ENCODE data around the gene GDI1. TPM values are rescaled to one million over a fixed set of nuclear protein-coding genes. Genes with fewer than 3 reads are reported as not detected.

The GDI1 gene
- total and polyA plus RNA-seq, 7 donors, result 50.9 to 101 (median 75.2) TPM

GRCh38 chrX:154403858-154404257 is 33.1 kb upstream of the GDI1 start:
- no peaks in the 10 kb centered on the region for H3K27me3 ChIP-seq
- WGBS, 2 donors, result 92% methylated on average over 4 of the region's 4 CpGs
- no peak overlapping the region for H3K4me3 ChIP-seq
- peaks cover 0 to 16% (median 13%) of the 10 kb centered on the region in 4 donors for H3K4me1 ChIP-seq
- peaks cover 11 to 22% (median 14%) of the 10 kb centered on the region in 4 donors for H3K36me3 ChIP-seq
- intact Hi-C loops (cut with DNase I), result loop anchor here (2.0 kb wide), 1 partner anchor 131 kb away; no protein-coding TSS in a partner anchor
- TF ChIP-seq POLR2A (IDR thresholded peaks at IDR 0.05), result no peak
- TF ChIP-seq POLR2AphosphoS5 (IDR thresholded peaks at IDR 0.05), result no peak
- TF ChIP-seq CTCF (IDR thresholded peaks at IDR 0.05), result no peak
- no peak for TF ChIP-seq EP300 (IDR thresholded peaks at IDR 0.05)
- DNase-seq, result no peak
- H3K27ac ChIP-seq, result no peak overlapping the region
- no peaks in the 10 kb centered on the region for H3K9me3 ChIP-seq

GRCh38 chrX:154404625-154405192 is 32.2 kb upstream of the GDI1 start:
- WGBS, 2 donors, result 95 to 96% methylated on average over 16 of the region's 16 CpGs
- no peaks in the 10 kb centered on the region for H3K27me3 ChIP-seq
- intact Hi-C loops (cut with DNase I), result no loop called here
- DNase-seq, result peak; percentile 61
- peaks cover 4 to 15% (median 7%) of the 10 kb centered on the region in 4 donors for H3K36me3 ChIP-seq
- TF ChIP-seq POLR2AphosphoS5 (IDR thresholded peaks at IDR 0.05) (no peak), CTCF (IDR thresholded peaks at IDR 0.05) (no peak), POLR2A (IDR thresholded peaks at IDR 0.05) (no peak), EP300 (IDR thresholded peaks at IDR 0.05) (no peak)
- H3K9me3 ChIP-seq, result no peaks in the 10 kb centered on the region
- H3K27ac ChIP-seq, result no peak overlapping the region
- peaks cover 0 to 8% (median 7%) of the 10 kb centered on the region in 4 donors for H3K4me1 ChIP-seq
- H3K4me3 ChIP-seq, result no peak overlapping the region

GRCh38 chrX:154408659-154409221 is 28.2 kb upstream of the GDI1 start:
- no peak for DNase-seq
- H3K9me3 ChIP-seq, result no peaks in the 10 kb centered on the region
- peak overlapping the region; percentile 58 to 71 (median 62) for H3K27ac ChIP-seq
- TF ChIP-seq CTCF (IDR thresholded peaks at IDR 0.05), result no peak
- no peak for TF ChIP-seq POLR2A (IDR thresholded peaks at IDR 0.05)
- TF ChIP-seq POLR2AphosphoS5 (IDR thresholded peaks at IDR 0.05), result no peak
- no peak for TF ChIP-seq EP300 (IDR thresholded peaks at IDR 0.05)
- peaks cover 0 to 8% (median 7%) of the 10 kb centered on the region in 4 donors for H3K4me1 ChIP-seq
- no peaks in the 10 kb centered on the region for H3K36me3 ChIP-seq
- intact Hi-C loops (cut with DNase I), result no loop called here
- peak overlapping the region; percentile 10 to 32 (median 25) for H3K4me3 ChIP-seq
- no peaks in the 10 kb centered on the region for H3K27me3 ChIP-seq
- WGBS, 2 donors, result 26 to 33% methylated on average over 10 of the region's 10 CpGs

- H3K27me3 ChIP-seq, result no peaks in the 10 kb centered on the region
- peak within 1 kb of the TSS; percentile 10 to 32 (median 25) for H3K4me3 ChIP-seq
- intact Hi-C loops (cut with DNase I), result no loop called here
- no peaks in the 10 kb centered on the region for H3K9me3 ChIP-seq
- H3K27ac ChIP-seq, result peak within 1 kb of the TSS; percentile 58 to 71 (median 62)
- TF ChIP-seq POLR2AphosphoS5 (IDR thresholded peaks at IDR 0.05) (peak in 2 of 4 donors; percentile 19 to 23), POLR2A (IDR thresholded peaks at IDR 0.05) (no peak)
- H3K36me3 ChIP-seq, result no peaks in the 10 kb centered on the region
- DNase-seq, result peak; percentile 86
- H3K4me1 ChIP-seq, result peaks cover 0 to 8% (median 7%) of the 10 kb centered on the region in 4 donors
- 14 to 31% methylated on average over 24 to 26 of the region's 26 CpGs for WGBS, 2 donors
These were observed 27.6 kb upstream of the GDI1 start, which contains the start of gene DNASE1L1 for GRCh38 chrX:154409222-154409871. DNASE1L1 (minus strand) TSS chrX:154409254; CDS start chrX:154405568, 3,686 bp downstream.

GRCh38 chrX:154411981-154412340 is 25.0 kb upstream of the GDI1 start:
- Histone ChIP-seq H3K4me1 (peaks cover 0 to 8% (median 7%) of the 10 kb centered on the region in 4 donors), H3K4me3 (peak overlapping the region; percentile 62 to 86 (median 82)), H3K27me3 (no peaks in the 10 kb centered on the region), H3K36me3 (no peaks in the 10 kb centered on the region), H3K27ac (peak overlapping the region; percentile 93 to 94 (median 93)), H3K9me3 (no peaks in the 10 kb centered on the region)
- 0 to 1% methylated on average over 29 of the region's 29 CpGs for WGBS, 2 donors
- TF ChIP-seq POLR2A (IDR thresholded peaks at IDR 0.05), result no peak
- no peak for TF ChIP-seq CTCF (IDR thresholded peaks at IDR 0.05)
- peak; percentile 33 to 80 (median 62) for TF ChIP-seq POLR2AphosphoS5 (IDR thresholded peaks at IDR 0.05)
- no peak for TF ChIP-seq EP300 (IDR thresholded peaks at IDR 0.05)
- intact Hi-C loops (cut with DNase I), result loop anchor here (5.0 kb wide), 1 partner anchor 65 kb away; the partner anchor contains the start of gene LAGE3
- peak; percentile 90 for DNase-seq

All from sigmoid colon (tissue), 7 donors.